C4-2B (cell line): ENCODE measurements around the gene STAMBP.

ENCODE experiments used
- H3K27ac ChIP-seq: fragments of 450-650 bp; 2 replicates; pipeline ENCODE4 v1.5.1; 2017
- CTCF ChIP-seq: fragments of 450-650 bp; conservative IDR thresholded peaks from 2 replicates; pipeline ENCODE4 v1.5.1; 2017; ENCODE audit warnings: mild to moderate bottlenecking
- ZFX ChIP-seq: fragments of 450-650 bp; IDR thresholded peaks from 2 replicates; pipeline ENCODE4 v1.6.1; 2017

STAMBP gene

GRCh38 chr2:73821227-73821626 is 7.5 kb upstream of the STAMBP start:
- no peak overlapping the region for H3K27ac ChIP-seq
- TF ChIP-seq CTCF, result no peak
- TF ChIP-seq ZFX, result no peak

GRCh38 chr2:73821669-73822068 is 7.1 kb upstream of the STAMBP start:
- no peak overlapping the region for H3K27ac ChIP-seq
- TF ChIP-seq CTCF (no peak), ZFX (no peak)

- TF ChIP-seq ZFX (no peak), CTCF (no peak)
- H3K27ac ChIP-seq, result no peak overlapping the region
Observed at GRCh38 chr2:73822276-73822675, 6.5 kb upstream of the STAMBP start.

- no peak for TF ChIP-seq ZFX
- TF ChIP-seq CTCF, result no peak
- no peak overlapping the region for H3K27ac ChIP-seq
Observed at GRCh38 chr2:73822991-73823390, 5.8 kb upstream of the STAMBP start.

GRCh38 chr2:73823416-73823815 is 5.3 kb upstream of the STAMBP start:
- no peak for TF ChIP-seq CTCF
- TF ChIP-seq ZFX, result no peak
- no peak overlapping the region for H3K27ac ChIP-seq

GRCh38 chr2:73823916-73824523 is 4.7 kb upstream of the STAMBP start:
- no peak for TF ChIP-seq ZFX
- TF ChIP-seq CTCF, result peak; percentile 76

GRCh38 chr2:73825408-73825807 is 3.4 kb upstream of the STAMBP start:
- TF ChIP-seq ZFX (no peak), CTCF (no peak)
- no peak overlapping the region for H3K27ac ChIP-seq

More at GRCh38 chr2:73823916-73824523, 4.7 kb upstream of the STAMBP start:
- no peak overlapping the region for H3K27ac ChIP-seq
